Inflammatory macrophage treated with lipopolysaccharide for 1 hour (primary cell): ENCODE data around the gene ETV7.
"Not testable (repeated sequence)": the region's sequence is repeated elsewhere in the genome, so short reads cannot be mapped to it uniquely, and the experiment has no call there.

ENCODE experiments used
- DNase-seq, 2 donors: peaks; one replicate each; pipeline ENCODE4 v3.0.0-alpha.2; 2020 to 2022

The ETV7 gene

GRCh38 chr6:36382976-36383375 is 4.5 kb downstream of the ETV7 start:
- no peak for DNase-seq

- no peak for DNase-seq
Observed at GRCh38 chr6:36381502-36382389, 5.7 kb downstream of the ETV7 start.

- no peak for DNase-seq
Observed at GRCh38 chr6:36380166-36380565, 7.3 kb downstream of the ETV7 start.

GRCh38 chr6:36378936-36379335 is 8.5 kb downstream of the ETV7 start:
- no peak for DNase-seq

- DNase-seq: no peak
Observed at GRCh38 chr6:36378243-36378920, 9.1 kb downstream of the ETV7 start.

GRCh38 chr6:36377594-36377993 is 9.9 kb downstream of the ETV7 start:
- DNase-seq: no peak

GRCh38 chr6:36376742-36377141 is 10.7 kb downstream of the ETV7 start:
- DNase-seq: no peak

- DNase-seq: no peak
Observed at GRCh38 chr6:36376183-36376582, 11.3 kb downstream of the ETV7 start.

- no peak for DNase-seq
Observed at GRCh38 chr6:36375644-36376155, 11.8 kb downstream of the ETV7 start.

GRCh38 chr6:36374972-36375371 is 12.5 kb downstream of the ETV7 start:
- DNase-seq: no peak

- no peak for DNase-seq
Observed at GRCh38 chr6:36374194-36374593, 13.3 kb downstream of the ETV7 start.

GRCh38 chr6:36373368-36374019 is 14.0 kb downstream of the ETV7 start:
- no peak for DNase-seq

- DNase-seq: no peak
Observed at GRCh38 chr6:36372088-36372487, 15.4 kb downstream of the ETV7 start.

GRCh38 chr6:36371211-36371610 is 16.3 kb downstream of the ETV7 start:
- no peak for DNase-seq

- no peak for DNase-seq
Observed at GRCh38 chr6:36370638-36371037, 16.8 kb downstream of the ETV7 start.

GRCh38 chr6:36368921-36369865 is 18.3 kb downstream of the ETV7 start:
- peak; percentile 73 to 78 for DNase-seq

- DNase-seq: no peak
Observed at GRCh38 chr6:36368421-36368820, 19.0 kb downstream of the ETV7 start.

- DNase-seq: no peak
Observed at GRCh38 chr6:36367743-36368142, 19.7 kb downstream of the ETV7 start.

- peak; percentile 72 to 73 for DNase-seq
Observed at GRCh38 chr6:36364669-36365479, 22.6 kb downstream of the ETV7 start.

GRCh38 chr6:36364061-36364635 is 23.3 kb downstream of the ETV7 start:
- not testable (repeated sequence) for DNase-seq

- DNase-seq: not testable (repeated sequence)
Observed at GRCh38 chr6:36363371-36363752, 24.1 kb downstream of the ETV7 start.
